Kidney tubule cell (primary cell): ENCODE results near the gene PDE3A.

ENCODE experiments used
- DNase-seq: peaks from one replicate; pipeline ENCODE4 v3.0.0-alpha.2; 2018; ENCODE audit warnings: low spot score

Gene PDE3A

DNA sequence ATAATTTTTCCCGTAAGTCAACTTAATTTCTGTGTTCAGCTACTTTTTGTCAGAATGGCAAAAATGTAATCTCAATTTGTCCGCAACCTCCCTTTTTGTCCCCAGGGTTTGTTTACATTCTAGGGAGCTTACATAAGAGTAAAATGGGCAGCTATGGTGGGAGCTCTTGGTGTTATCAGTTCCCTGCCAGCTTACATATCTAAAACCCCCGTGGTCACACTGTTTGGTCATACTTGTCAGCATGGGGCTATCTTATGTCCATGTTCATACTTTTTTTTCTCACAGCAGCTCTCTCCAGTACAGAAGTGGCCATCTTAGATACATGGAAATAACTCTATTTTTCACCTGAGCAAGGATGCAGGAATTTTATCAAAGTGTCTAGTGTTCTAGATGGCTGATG lies 343.5 kb downstream of the PDE3A start:
- DNase-seq, result no peak

DNA sequence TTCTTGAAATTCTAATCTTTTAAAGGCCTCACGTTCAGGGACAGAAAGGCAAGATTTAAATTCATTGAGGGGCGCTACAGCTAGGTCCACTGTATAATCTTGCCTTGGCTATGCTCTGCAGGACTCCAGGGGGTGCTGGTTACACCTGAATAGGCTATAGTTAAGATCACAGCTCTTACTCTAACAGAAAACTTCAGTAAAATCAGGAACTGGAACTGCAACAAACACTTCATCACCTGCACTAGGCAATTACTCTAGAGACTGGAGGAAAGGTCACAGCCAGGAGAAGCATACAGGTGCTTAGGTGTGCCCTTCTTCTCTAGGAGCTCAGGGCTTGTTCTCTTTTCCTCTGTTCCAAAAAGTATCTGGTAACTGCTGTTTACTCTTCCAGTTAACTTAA lies 347.7 kb downstream of the PDE3A start:
- no peak for DNase-seq

DNA sequence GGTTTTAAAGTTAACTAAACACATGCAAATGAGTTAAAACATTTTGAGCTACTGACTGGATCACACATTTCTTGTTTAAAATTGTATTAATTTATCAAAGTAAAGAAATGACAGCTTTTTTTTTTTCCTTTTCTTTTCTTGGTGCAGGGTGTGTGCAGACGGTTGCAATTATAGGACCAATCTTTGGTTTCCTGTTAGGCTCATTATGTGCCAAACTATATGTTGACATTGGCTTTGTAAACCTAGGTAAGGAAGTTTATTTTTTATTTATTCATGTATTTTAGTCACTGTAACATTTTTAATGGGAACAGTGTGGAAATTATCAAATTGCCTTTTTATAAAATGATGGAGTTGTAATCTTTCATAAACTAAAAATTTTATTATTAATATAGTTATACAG lies 348.6 kb downstream of the PDE3A start:
- no peak for DNase-seq

DNA sequence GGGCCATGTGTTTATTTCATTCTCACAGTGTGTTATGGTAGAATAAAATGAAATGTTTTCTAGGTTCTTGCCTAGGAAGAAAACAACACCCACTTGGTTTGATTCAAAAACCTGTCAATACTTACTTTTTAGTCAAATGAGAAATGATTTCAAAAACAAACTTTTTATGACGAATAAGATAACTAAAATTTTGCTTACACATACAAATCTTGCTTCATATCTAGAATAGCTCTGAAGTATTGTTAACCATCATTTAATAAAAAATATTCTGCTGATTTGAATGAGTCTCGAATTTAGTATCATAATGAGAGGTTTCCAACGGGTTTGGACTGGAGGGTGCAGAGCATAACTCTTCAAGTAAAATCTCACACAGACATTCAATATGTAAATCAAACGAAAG lies 350.0 kb downstream of the PDE3A start:
- no peak for DNase-seq

DNA sequence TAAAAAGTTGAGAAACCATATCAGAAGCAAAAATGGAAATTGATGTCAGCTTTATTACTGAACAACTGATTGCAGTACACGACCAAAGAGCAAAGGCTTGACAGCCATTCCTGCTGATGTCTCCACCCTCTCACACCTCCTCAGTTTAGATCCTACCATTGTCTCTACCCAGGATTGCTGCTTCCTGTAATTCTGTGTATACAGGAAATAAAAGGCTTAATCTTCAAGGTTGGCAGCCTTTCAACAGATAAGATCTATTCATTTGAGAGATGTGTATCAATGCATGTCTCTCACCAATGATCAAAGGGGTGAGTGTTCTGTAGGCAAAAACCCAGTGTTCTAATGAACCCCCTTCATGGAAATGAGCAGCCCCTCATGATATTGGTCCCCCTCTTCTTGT lies 353.8 kb downstream of the PDE3A start:
- DNase-seq, result no peak

DNA sequence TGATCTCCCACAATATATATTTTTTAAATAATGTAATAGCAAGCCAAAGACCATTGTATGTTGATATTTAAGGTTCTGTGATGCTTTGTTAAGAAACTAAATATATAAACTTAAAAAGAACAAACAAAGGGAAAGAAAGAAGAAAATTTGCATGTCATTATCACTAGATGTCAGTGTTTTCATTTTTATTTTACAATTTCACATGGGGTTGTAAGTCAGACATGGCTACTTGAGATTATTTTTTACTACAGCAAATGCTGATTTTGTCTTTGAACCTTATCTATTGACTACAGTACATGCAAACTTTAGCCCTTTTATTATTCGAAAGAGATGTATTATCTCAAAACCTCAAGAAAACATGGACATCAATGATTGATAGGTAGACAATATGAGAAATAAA lies 362.9 kb downstream of the PDE3A start:
- DNase-seq, result no peak
